ENCODE measurements around the gene HRCT1. TPM values are rescaled to one million over a fixed set of nuclear protein-coding genes. Genes with fewer than 3 reads are reported as not detected.

The HRCT1 gene
- total RNA-seq, 1 experiment from 2014 or later, result 1.7 TPM

DNA sequence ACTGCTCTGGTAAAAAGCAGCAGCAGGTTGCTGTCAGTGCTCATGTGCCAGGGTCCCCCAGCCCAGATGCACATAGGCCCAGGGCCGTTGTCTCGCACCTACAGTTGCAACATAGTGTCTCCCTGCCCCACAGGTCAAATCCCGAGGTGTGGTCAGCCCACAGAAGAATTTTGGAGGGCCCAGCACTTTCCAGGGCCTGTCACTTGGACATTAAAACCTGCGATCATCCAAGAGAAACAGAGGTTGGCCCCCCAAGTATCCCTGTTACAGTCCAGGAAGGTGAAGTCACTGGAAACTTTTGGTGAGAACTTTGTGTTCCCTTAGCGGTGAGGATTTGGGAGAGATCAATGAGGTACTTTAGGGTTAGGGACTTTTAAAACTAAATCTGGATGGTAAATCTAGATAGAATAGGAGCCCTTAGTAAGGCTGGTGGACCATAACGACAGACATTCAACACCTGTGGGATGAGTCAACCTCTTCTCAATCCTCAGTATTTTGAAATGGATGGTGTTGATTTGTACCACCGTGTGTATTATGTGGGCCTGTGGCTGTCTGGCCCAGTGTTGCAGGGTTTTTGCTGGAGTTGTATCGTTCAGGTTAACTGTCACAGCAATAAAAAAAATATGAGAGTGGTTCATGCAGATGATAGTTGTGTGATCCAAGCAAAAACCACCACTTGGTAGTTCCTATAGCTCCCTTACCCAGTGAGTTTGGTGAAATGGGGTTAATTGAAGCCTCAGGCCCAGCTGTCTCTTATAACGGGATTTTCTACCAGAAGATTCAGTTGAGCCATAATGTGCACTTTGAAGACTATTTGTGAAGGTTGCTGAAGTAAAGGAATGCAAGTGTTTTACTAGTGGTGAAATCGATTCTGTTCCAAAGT is 32.7 kb downstream of the HRCT1 start:
- no peak for ATAC-seq
- Histone ChIP-seq H3K27ac (ENCODE audit: low read length) (no peak overlapping the region), H3K9me3 (ENCODE audit: low read length) (no peaks in the 10 kb centered on the region), H3K9ac (ENCODE audit: low read length) (no peak overlapping the region), H3F3A (ENCODE audit: low read length, unreplicated experiment) (no peaks in the 10 kb centered on the region), H3K4me2 (ENCODE audit: low read length) (no peak overlapping the region), H3K4me3 (ENCODE audit: low read length) (no peak overlapping the region), H3K36me3 (ENCODE audit: low read depth, low read length) (no peaks in the 10 kb centered on the region), H3K79me2 (ENCODE audit: low read length) (no peaks in the 10 kb centered on the region), H2AFZ (ENCODE audit: low read length) (no peak overlapping the region), H3K9me2 (replicated peaks; ENCODE audit: low read length) (no peaks in the 10 kb centered on the region), H3K4me1 (ENCODE audit: insufficient read depth, low read length) (no peaks in the 10 kb centered on the region), H4K20me1 (ENCODE audit: low read length) (no peaks in the 10 kb centered on the region), H3K27me3 (ENCODE audit: low read length) (no peaks in the 10 kb centered on the region)
- TF ChIP-seq EZH2 (IDR thresholded peaks at IDR 0.05; ENCODE audit: low read length, unreplicated experiment) (no peak), CTCF (conservative IDR thresholded peaks at IDR 0.05; ENCODE audit: low read depth, low read length) (no peak), EZH2phosphoT487 (IDR thresholded peaks at IDR 0.05; ENCODE audit: borderline replicate concordance, low read length) (no peak)
- CTCF ChIA-PET, result no interaction called here
- POLR2A ChIA-PET (ENCODE audit: unreplicated experiment), result no interaction called here
- DNase-seq, result no peak
- intact Hi-C loops (cut with micrococcal nuclease), result no loop called here
- BruUV-seq (replicated peaks), result no TSS peak

DNA sequence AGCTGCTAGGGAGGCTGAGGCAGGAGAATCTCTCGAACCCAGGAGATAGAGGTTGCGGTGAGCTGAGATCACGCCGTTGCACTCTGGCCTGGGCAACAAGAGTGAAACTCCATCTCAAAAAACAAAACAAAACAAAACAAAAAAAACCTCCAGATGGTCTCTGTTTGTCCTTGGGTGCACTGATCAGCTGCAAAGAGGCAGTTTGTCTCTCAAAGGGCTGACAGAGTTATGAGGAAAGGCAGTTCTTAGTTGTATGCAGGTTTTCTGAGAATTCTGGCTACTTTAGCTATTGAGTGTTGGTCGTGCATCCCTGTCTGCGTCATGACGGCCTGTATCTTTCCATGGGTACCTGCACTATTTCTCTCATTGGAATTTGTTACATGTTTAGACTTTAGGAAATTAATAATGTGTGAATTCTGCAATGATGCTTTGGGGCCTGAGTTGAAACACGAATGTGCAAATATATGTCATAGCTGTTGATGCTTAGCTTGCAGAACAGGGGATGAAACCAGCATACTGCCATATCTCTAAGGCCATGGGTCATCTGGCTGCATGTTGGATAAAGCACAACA is 33.8 kb downstream of the HRCT1 start:
- ChIA-PET CTCF (no interaction called here), POLR2A (ENCODE audit: unreplicated experiment) (no interaction called here)
- no peak for DNase-seq
- Histone ChIP-seq H3K9me2 (replicated peaks; ENCODE audit: low read length) (no peaks in the 10 kb centered on the region), H3K9ac (ENCODE audit: low read length) (no peak overlapping the region), H3K4me1 (ENCODE audit: insufficient read depth, low read length) (no peaks in the 10 kb centered on the region), H3K36me3 (ENCODE audit: low read depth, low read length) (no peaks in the 10 kb centered on the region), H3K27me3 (ENCODE audit: low read length) (no peaks in the 10 kb centered on the region), H4K20me1 (ENCODE audit: low read length) (no peaks in the 10 kb centered on the region), H3K4me2 (ENCODE audit: low read length) (no peak overlapping the region), H3F3A (ENCODE audit: low read length, unreplicated experiment) (no peaks in the 10 kb centered on the region), H3K9me3 (ENCODE audit: low read length) (no peaks in the 10 kb centered on the region), H3K27ac (ENCODE audit: low read length) (no peak overlapping the region), H3K79me2 (ENCODE audit: low read length) (no peaks in the 10 kb centered on the region), H2AFZ (ENCODE audit: low read length) (no peak overlapping the region), H3K4me3 (ENCODE audit: low read length) (no peak overlapping the region)
- no peak for TF ChIP-seq CTCF (conservative IDR thresholded peaks at IDR 0.05; ENCODE audit: low read depth, low read length)
- TF ChIP-seq EZH2 (IDR thresholded peaks at IDR 0.05; ENCODE audit: low read length, unreplicated experiment), result no peak
- TF ChIP-seq EZH2phosphoT487 (IDR thresholded peaks at IDR 0.05; ENCODE audit: borderline replicate concordance, low read length), result no peak
- no peak for ATAC-seq
- no TSS peak for BruUV-seq (replicated peaks)
- intact Hi-C loops (cut with micrococcal nuclease), result no loop called here
